Naive thymus-derived CD4-positive, alpha-beta T cell (primary cell): Measurements from ENCODE around the gene PPP1R11. TPM values are rescaled to one million over a fixed set of nuclear protein-coding genes. Genes with fewer than 3 reads are reported as not detected.

Experiments
- ATAC-seq: fragments of 150-1000 bp; cut with Tn5 transposase; 2 replicates; pipeline ENCODE4 v1.10.0; 2021; ENCODE audit warnings: mild to moderate bottlenecking, moderate library complexity
- CTCF ChIA-PET: fragments of 350-600 bp; sonication (Branson Sonifier 250); formaldehyde crosslinking; loops from one replicate; lab custom pipeline; 2021; ENCODE audit warnings: antibody characterized with exemption; lab: Charles Lee
- POLR2A ChIA-PET: fragments of 350-600 bp; sonication (Branson Sonifier 250); formaldehyde crosslinking; loops from one replicate; lab custom pipeline; 2021; ENCODE audit warnings: antibody characterized with exemption, inconsistent platforms; lab: Charles Lee
- DNase-seq, 9 donors: peaks; one replicate each; pipeline versions ENCODE4 v3.0.0 to v3.0.0-alpha.2; 2020 to 2022; ENCODE audit warnings: mixed read lengths in 1 of 9
- H3K27ac ChIP-seq: one replicate; pipeline ENCODE4 v1.7.0; 2013; ENCODE audit warnings: mild to moderate bottlenecking, low read depth, low read length, moderate library complexity
- H3K27me3 ChIP-seq, 2 donors: one replicate each; pipeline ENCODE4 v1.7.0; 2013; ENCODE audit warnings: low read length in 2 of 2, mild to moderate bottlenecking in 2 of 2, moderate library complexity in 2 of 2; ENCODE audit not compliant: control insufficient read depth in 2 of 2, insufficient read depth in 2 of 2
- H3K36me3 ChIP-seq, 3 experiments: 1 replicate in 2 of 3; 2 replicates in 1 of 3; pipeline ENCODE4 v1.7.0; 2013; ENCODE audit warnings: low read length in 3 of 3, mild to moderate bottlenecking in 3 of 3, moderate library complexity in 1 of 3; ENCODE audit not compliant: insufficient read depth in 3 of 3, control insufficient read depth in 2 of 3
- H3K4me1 ChIP-seq, 2 donors: one replicate each; pipeline ENCODE4 v1.7.0; 2013; ENCODE audit warnings: low read length in 2 of 2, mild to moderate bottlenecking in 2 of 2, moderate library complexity in 1 of 2; ENCODE audit not compliant: control insufficient read depth in 2 of 2, insufficient read depth in 2 of 2
- H3K4me3 ChIP-seq: 2 replicates; pipeline ENCODE4 v1.7.0; 2013; ENCODE audit warnings: mild to moderate bottlenecking, low read length
- H3K9me3 ChIP-seq, 3 experiments: 1 replicate in 2 of 3; 2 replicates in 1 of 3; pipeline ENCODE4 v1.7.0; 2013; ENCODE audit warnings: low read length in 3 of 3; ENCODE audit not compliant: control insufficient read depth in 2 of 3
- H3K27ac Mint-ChIP-seq, 9 donors: one replicate each; pipeline ENCODE4 v1.8.0; 2020 to 2022; ENCODE audit warnings: mixed read lengths in 9 of 9, mild to moderate bottlenecking in 8 of 9, moderate library complexity in 5 of 9, inconsistent platforms in 2 of 9
- H3K27me3 Mint-ChIP-seq, 5 donors: one replicate each; pipeline ENCODE4 v1.8.0; 2021 to 2022; ENCODE audit warnings: mixed read lengths in 5 of 5, mild to moderate bottlenecking in 1 of 5
- H3K36me3 Mint-ChIP-seq, 5 donors: one replicate each; pipeline ENCODE4 v1.8.0; 2020 to 2022; ENCODE audit warnings: mixed read lengths in 5 of 5, mild to moderate bottlenecking in 3 of 5, inconsistent platforms in 1 of 5
- H3K4me1 Mint-ChIP-seq, 7 donors: one replicate each; pipeline ENCODE4 v1.8.0; 2020 to 2022; ENCODE audit warnings: mixed read lengths in 7 of 7, mild to moderate bottlenecking in 3 of 7, inconsistent platforms in 1 of 7
- H3K4me3 Mint-ChIP-seq, 10 donors: one replicate each; pipeline ENCODE4 v1.8.0; 2020 to 2022; ENCODE audit warnings: mild to moderate bottlenecking in 10 of 10, mixed read lengths in 10 of 10, moderate library complexity in 6 of 10, inconsistent platforms in 2 of 10
- H3K9me3 Mint-ChIP-seq, 11 donors: one replicate each; pipeline ENCODE4 v1.8.0; 2020 to 2022; ENCODE audit warnings: mixed read lengths in 11 of 11, mild to moderate bottlenecking in 4 of 11, inconsistent platforms in 1 of 11, moderate library complexity in 1 of 11
- intact Hi-C, 2 donors: fragments of 100-400 bp; cut with micrococcal nuclease; formaldehyde crosslinking; loops; one replicate each; pipeline ENCODE4 v1.15.1; 2023
- polyA plus RNA-seq, 2 donors: library from polyadenylated mRNA; unstranded; fragments of 300-500 nt; fragmentation: Illumina TruSeq; gene quantifications; one replicate each; pipeline ENCODE4 v1.2.3, GENCODE V29; 2021
- total RNA-seq, 6 experiments: library from RNA in 5 of 6; stranded (reverse) in 5 of 6; gene quantifications; 1 replicate in 5 of 6; 2 replicates in 1 of 6; pipeline ENCODE4 v1.2.3 and lab custom pipeline; 2021 to 2026

The PPP1R11 gene
- total and polyA plus RNA-seq, 7 experiments from 2014 or later: 49.4 to 113 (median 64.0) TPM

DNA sequence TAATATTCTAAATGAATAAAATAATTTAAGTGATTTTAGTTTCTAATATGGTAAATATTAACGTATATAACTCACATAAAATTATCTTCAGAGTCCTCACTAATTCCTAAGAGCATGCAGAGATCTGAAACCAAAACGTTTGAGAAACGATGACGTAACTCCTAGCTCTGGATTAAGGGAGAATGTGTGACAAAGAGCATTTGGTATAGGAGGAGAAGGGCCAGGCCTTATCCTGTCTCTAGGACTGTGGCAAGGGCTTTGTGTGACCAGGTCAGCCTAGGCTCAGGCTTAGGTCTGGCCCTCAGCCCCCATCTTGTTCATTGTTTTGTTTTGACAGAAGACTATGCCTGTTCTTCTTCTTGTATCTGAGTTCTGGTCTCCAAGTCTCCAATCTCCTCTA, 25.2 kb upstream of the PPP1R11 start:
- DNase-seq: no peak
- Histone ChIP-seq H3K36me3 (no peaks in the 10 kb centered on the region), H3K27ac (no peak overlapping the region), H3K4me3 (no peak overlapping the region), H3K27me3 (no peaks in the 10 kb centered on the region), H3K4me1 (no peaks in the 10 kb centered on the region), H3K9me3 (no peaks in the 10 kb centered on the region)
- CTCF ChIA-PET: no interaction called here
- H3K4me3 Mint-ChIP-seq: no peak overlapping the region
- intact Hi-C loops: no loop called here
- ATAC-seq: no peak
- peaks cover 0 to 20% (median 5%) of the 10 kb centered on the region in 7 donors for H3K4me1 Mint-ChIP-seq
- no peaks in the 10 kb centered on the region for H3K27me3 Mint-ChIP-seq
- H3K9me3 Mint-ChIP-seq: no peaks in the 10 kb centered on the region
- POLR2A ChIA-PET: no interaction called here
- H3K36me3 Mint-ChIP-seq: peaks cover 0 to 31% (median 8%) of the 10 kb centered on the region in 5 donors
- H3K27ac Mint-ChIP-seq: no peak overlapping the region

DNA sequence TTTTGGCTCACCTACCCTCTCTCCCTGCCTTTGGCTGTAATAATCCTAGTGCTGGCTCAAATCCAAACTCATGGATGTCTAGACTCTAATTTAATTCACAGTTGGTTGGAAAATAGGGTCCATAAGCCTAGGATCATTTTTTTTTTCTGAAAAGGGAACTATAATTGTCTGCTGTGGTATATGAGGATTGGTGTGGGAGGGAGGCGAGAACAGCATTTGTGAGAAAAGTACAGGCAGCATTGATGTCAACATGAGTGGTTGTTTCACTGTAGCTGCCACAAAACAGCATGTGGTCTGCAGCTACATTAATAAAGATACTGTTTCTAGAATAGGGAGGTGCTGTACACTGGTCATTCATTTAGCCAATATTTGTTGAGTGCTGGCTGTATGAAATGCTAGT, 24.5 kb upstream of the PPP1R11 start:
- H3K4me1 Mint-ChIP-seq: peaks cover 4 to 25% (median 12%) of the 10 kb centered on the region in 7 donors
- DNase-seq (no peak), ATAC-seq (no peak)
- H3K4me3 Mint-ChIP-seq: no peak overlapping the region
- H3K27me3 ChIP-seq: no peaks in the 10 kb centered on the region
- ChIA-PET CTCF (no interaction called here), POLR2A (no interaction called here)
- H3K27ac ChIP-seq: no peak overlapping the region
- H3K36me3 ChIP-seq: no peaks in the 10 kb centered on the region
- H3K4me1 ChIP-seq: no peaks in the 10 kb centered on the region
- no peak overlapping the region for H3K27ac Mint-ChIP-seq
- no peak overlapping the region for H3K4me3 ChIP-seq
- intact Hi-C loops: no loop called here
- H3K27me3 Mint-ChIP-seq: no peaks in the 10 kb centered on the region
- no peaks in the 10 kb centered on the region for H3K9me3 ChIP-seq
- peaks cover 0 to 29% (median 8%) of the 10 kb centered on the region in 5 donors for H3K36me3 Mint-ChIP-seq
- no peaks in the 10 kb centered on the region for H3K9me3 Mint-ChIP-seq

DNA sequence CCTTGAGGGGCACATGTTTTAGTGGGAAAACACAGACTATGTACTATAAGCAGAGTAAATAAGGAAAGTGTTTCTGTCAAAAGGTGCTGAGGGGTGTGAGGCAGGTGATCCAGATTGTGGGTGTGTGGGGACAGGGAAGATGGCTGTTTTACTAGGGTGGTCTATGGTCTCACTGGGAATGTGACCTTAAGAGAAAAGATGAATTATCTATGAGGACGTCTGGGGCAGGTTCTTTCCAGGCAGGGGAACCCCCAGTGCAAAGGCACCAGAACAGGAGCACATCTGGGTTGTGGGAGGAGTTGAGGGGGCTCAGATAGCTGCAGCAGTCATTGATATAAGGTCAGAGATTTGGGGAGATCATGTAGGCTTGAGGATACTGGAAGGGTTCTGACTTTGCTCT, 24.1 kb upstream of the PPP1R11 start:
- ATAC-seq (no peak), DNase-seq (no peak)
- Mint-ChIP-seq H3K4me1 (peaks cover 5 to 27% (median 11%) of the 10 kb centered on the region in 7 donors), H3K4me3 (no peak overlapping the region), H3K9me3 (no peaks in the 10 kb centered on the region), H3K27ac (no peak overlapping the region), H3K27me3 (no peaks in the 10 kb centered on the region), H3K36me3 (peaks cover 0 to 25% (median 8%) of the 10 kb centered on the region in 5 donors)
- Histone ChIP-seq H3K36me3 (no peaks in the 10 kb centered on the region), H3K4me1 (no peaks in the 10 kb centered on the region), H3K9me3 (no peaks in the 10 kb centered on the region), H3K27me3 (no peaks in the 10 kb centered on the region), H3K4me3 (no peak overlapping the region), H3K27ac (no peak overlapping the region)
- POLR2A ChIA-PET: no interaction called here
- intact Hi-C loops: no loop called here
- CTCF ChIA-PET: no interaction called here

GRCh38 chr6:30043744-30044143, 23.3 kb upstream of the PPP1R11 start:
- no peak overlapping the region for H3K4me3 Mint-ChIP-seq
- no peak overlapping the region for H3K27ac Mint-ChIP-seq
- peaks cover 5 to 27% (median 12%) of the 10 kb centered on the region in 7 donors for H3K4me1 Mint-ChIP-seq
- Histone ChIP-seq H3K4me3 (no peak overlapping the region), H3K27me3 (no peaks in the 10 kb centered on the region), H3K36me3 (no peaks in the 10 kb centered on the region), H3K9me3 (no peaks in the 10 kb centered on the region), H3K4me1 (no peaks in the 10 kb centered on the region), H3K27ac (no peak overlapping the region)
- POLR2A ChIA-PET: no interaction called here
- H3K9me3 Mint-ChIP-seq: no peaks in the 10 kb centered on the region
- peaks cover 0 to 28% (median 11%) of the 10 kb centered on the region in 5 donors for H3K36me3 Mint-ChIP-seq
- H3K27me3 Mint-ChIP-seq: no peaks in the 10 kb centered on the region
- CTCF ChIA-PET: no interaction called here
- intact Hi-C loops: no loop called here
- ATAC-seq (no peak), DNase-seq (no peak)

DNA sequence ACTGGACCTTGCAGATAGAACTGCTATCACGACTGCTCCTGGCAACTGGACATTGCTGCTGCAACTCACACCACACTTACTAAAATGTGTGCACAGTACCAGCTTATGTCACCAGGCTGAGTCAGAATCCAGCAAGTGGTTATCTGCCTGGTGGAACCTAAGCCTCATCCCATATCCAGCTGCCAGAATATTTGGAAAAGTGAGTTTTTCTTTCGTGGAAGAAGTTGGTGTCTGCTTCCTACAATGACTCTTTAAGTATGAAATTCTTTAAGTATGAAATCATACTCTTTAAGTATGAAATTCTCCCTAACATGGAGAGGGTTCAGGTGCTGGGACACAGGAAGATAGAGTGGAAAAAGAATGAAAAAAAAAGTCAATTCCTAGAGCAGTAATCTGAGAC, 22.4 kb upstream of the PPP1R11 start:
- ChIA-PET POLR2A (no interaction called here), CTCF (no interaction called here)
- ATAC-seq (no peak), DNase-seq (no peak)
- Mint-ChIP-seq H3K4me1 (peaks cover 5 to 27% (median 12%) of the 10 kb centered on the region in 7 donors), H3K9me3 (no peaks in the 10 kb centered on the region), H3K4me3 (no peak overlapping the region), H3K27ac (no peak overlapping the region), H3K36me3 (peaks cover 0 to 31% (median 11%) of the 10 kb centered on the region in 5 donors), H3K27me3 (no peaks in the 10 kb centered on the region)
- Histone ChIP-seq H3K27me3 (no peaks in the 10 kb centered on the region), H3K9me3 (no peaks in the 10 kb centered on the region), H3K4me1 (no peaks in the 10 kb centered on the region), H3K27ac (no peak overlapping the region), H3K4me3 (no peak overlapping the region), H3K36me3 (no peaks in the 10 kb centered on the region)
- intact Hi-C loops: no loop called here

DNA sequence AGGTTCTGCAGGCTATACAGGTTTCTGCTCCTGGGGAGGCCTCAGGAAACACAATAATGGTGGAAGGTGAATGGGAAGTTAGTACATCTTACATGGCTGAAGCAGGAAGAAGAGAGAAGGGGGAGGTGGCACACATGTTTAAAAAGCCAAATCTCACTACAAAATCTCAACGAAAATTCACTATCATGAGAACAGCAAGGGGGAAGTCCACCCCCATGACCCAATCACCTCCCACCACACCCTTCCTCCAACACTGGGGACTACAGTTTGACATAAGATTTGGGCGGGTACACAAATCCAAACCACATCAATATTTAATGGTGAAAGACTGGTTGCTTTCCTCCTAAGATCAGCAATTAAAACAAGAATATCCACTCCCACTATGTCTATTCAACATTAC, 19.8 kb upstream of the PPP1R11 start:
- ChIA-PET CTCF (no interaction called here), POLR2A (interaction anchor here (0.8 kb wide), 1 partner anchor 13 kb away, joined by 3 read pairs; no protein-coding TSS in a partner anchor)
- H3K27ac Mint-ChIP-seq: peak overlapping the region in 1 of 9 donors; percentile 60
- H3K27me3 ChIP-seq: no peaks in the 10 kb centered on the region
- ATAC-seq: peak; percentile 37
- no peaks in the 10 kb centered on the region for H3K9me3 Mint-ChIP-seq
- peaks cover 0 to 38% (median 11%) of the 10 kb centered on the region in 5 donors for H3K36me3 Mint-ChIP-seq
- no peak overlapping the region for H3K4me3 ChIP-seq
- H3K27me3 Mint-ChIP-seq: no peaks in the 10 kb centered on the region
- peaks cover 0 to 3% (median 0%) of the 10 kb centered on the region in 3 experiments for H3K36me3 ChIP-seq
- intact Hi-C loops: no loop called here
- no peaks in the 10 kb centered on the region for H3K4me1 ChIP-seq
- no peak for DNase-seq
- no peaks in the 10 kb centered on the region for H3K9me3 ChIP-seq
- H3K27ac ChIP-seq: no peak overlapping the region
- H3K4me1 Mint-ChIP-seq: peaks cover 5 to 28% (median 12%) of the 10 kb centered on the region in 7 donors
- H3K4me3 Mint-ChIP-seq: peak overlapping the region in 1 of 10 donors; percentile 10

GRCh38 chr6:30053682-30054081, 13.3 kb upstream of the PPP1R11 start:
- no peak for DNase-seq
- no peaks in the 10 kb centered on the region for H3K27me3 ChIP-seq
- intact Hi-C loops: no loop called here
- no peaks in the 10 kb centered on the region for H3K27me3 Mint-ChIP-seq
- H3K4me1 ChIP-seq: no peaks in the 10 kb centered on the region
- ChIA-PET CTCF (no interaction called here), POLR2A (no interaction called here)
- H3K4me1 Mint-ChIP-seq: peaks cover 0 to 17% (median 8%) of the 10 kb centered on the region in 7 donors
- H3K9me3 ChIP-seq: no peaks in the 10 kb centered on the region
- H3K4me3 ChIP-seq: no peak overlapping the region
- H3K27ac Mint-ChIP-seq: no peak overlapping the region
- H3K9me3 Mint-ChIP-seq: no peaks in the 10 kb centered on the region
- no peak overlapping the region for H3K4me3 Mint-ChIP-seq
- H3K27ac ChIP-seq: no peak overlapping the region
- peaks cover 3 to 19% (median 3%) of the 10 kb centered on the region in 3 experiments for H3K36me3 ChIP-seq
- peaks cover 5 to 59% (median 10%) of the 10 kb centered on the region in 5 donors for H3K36me3 Mint-ChIP-seq
- no peak for ATAC-seq
